Measurements from ENCODE around the gene NEK8.
"Not testable (repeated sequence)": the region's sequence is repeated elsewhere in the genome, so short reads cannot be mapped to it uniquely, and the experiment has no call there.

The NEK8 gene

GRCh38 chr17:28763804-28764266 is 35.2 kb downstream of the NEK8 start:
- FAIRE-seq (no peak), DNase-seq (ENCODE audit: insufficient read length, low spot score) (peak; percentile 57)
- TF ChIP-seq POLR2A (IDR thresholded peaks at IDR 0.05; ENCODE audit: low read depth, low read length): no peak

- no peak for DNase-seq (ENCODE audit: insufficient read length, low spot score)
- no peak for TF ChIP-seq POLR2A (IDR thresholded peaks at IDR 0.05; ENCODE audit: low read depth, low read length)
- no peak for FAIRE-seq
Observed at GRCh38 chr17:28765038-28765437, 36.5 kb downstream of the NEK8 start.

- FAIRE-seq: no peak
- DNase-seq (ENCODE audit: insufficient read length, low spot score): no peak
- TF ChIP-seq POLR2A (IDR thresholded peaks at IDR 0.05; ENCODE audit: low read depth, low read length): no peak
Observed at GRCh38 chr17:28773736-28774135, 45.1 kb downstream of the NEK8 start.

- TF ChIP-seq POLR2A (IDR thresholded peaks at IDR 0.05; ENCODE audit: low read depth, low read length): no peak
- no peak for DNase-seq (ENCODE audit: insufficient read length, low spot score)
- FAIRE-seq: no peak
Observed at GRCh38 chr17:28774206-28774605, 45.6 kb downstream of the NEK8 start.

- FAIRE-seq (no peak), DNase-seq (ENCODE audit: insufficient read length, low spot score) (no peak)
- TF ChIP-seq POLR2A (IDR thresholded peaks at IDR 0.05; ENCODE audit: low read depth, low read length): no peak
Observed at GRCh38 chr17:28777178-28777577, 48.6 kb downstream of the NEK8 start.

DNA sequence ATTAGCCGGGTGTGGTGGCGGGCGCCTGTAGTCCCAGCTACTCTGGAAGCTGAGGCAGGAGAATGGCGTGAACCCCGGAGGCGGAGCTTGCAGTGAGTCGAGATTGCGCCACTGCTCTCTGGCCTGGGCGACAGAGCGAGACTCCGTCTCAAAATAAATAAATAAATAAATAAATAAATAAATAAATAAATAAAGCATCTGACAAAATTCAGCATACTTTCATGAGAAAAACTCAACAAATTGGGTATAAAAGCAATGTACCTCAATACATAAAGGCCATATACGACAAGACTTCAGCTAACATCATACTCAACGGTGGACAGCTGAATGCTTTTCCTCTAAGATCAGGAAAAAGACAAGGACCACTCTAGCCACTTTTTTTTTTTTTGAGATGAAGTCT is 51.0 kb downstream of the NEK8 start:
- FAIRE-seq; DNase-seq (ENCODE audit: insufficient read length, low spot score): not testable (repeated sequence)

DNA sequence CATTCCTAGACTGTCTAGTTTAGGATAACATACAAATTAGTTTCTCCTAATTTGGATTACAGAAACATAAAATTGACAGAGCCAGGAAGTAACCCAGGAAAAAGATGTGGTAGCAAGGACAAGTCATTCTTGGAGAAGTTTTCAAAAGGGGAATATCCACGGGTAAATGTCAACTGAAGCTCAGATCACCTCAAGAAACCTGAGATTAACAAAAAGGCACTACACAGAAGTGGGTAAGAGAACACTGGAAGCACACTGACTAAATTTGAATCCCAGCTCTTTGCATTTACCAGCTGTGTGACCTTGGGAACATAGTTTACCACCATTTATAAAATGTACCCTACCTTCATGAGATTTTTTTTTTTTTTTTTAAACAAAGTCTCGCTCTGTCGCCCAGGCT is 54.6 kb downstream of the NEK8 start:
- no peak for TF ChIP-seq POLR2A (IDR thresholded peaks at IDR 0.05; ENCODE audit: low read depth, low read length)
- DNase-seq (ENCODE audit: insufficient read length, low spot score) (no peak), FAIRE-seq (no peak)

- no peak for DNase-seq (ENCODE audit: insufficient read length, low spot score)
- FAIRE-seq: no peak
- TF ChIP-seq POLR2A (IDR thresholded peaks at IDR 0.05; ENCODE audit: low read depth, low read length): no peak
Observed at GRCh38 chr17:28788100-28788499, 59.5 kb downstream of the NEK8 start.

Data from H54 (cell line).